ENCODE results near the gene OR10C1. TPM values are rescaled to one million over a fixed set of nuclear protein-coding genes. Genes with fewer than 3 reads are reported as not detected.

The OR10C1 gene
- total and polyA plus RNA-seq, 10 of the 15 experiments (the other 5 are each of a cell fraction or from before 2014, with no cell fraction given): not detected

DNA sequence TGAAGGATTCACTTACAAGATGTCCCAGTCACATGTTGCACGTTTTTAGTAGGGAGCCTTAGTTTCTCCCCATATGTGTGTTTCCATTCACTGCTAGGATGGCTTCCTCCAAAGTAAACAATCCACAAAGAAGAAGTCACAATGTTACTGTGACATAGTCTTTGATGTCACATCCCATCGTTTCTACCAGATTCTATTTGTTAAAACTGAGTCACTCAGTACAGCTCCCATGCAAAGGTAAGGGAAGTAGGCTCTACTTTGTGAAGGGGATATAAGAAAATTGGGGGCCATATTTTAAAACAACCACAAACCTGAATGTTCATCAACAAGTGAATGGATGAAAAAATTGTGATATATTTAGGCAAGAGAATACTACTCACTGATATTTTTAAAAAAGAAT lies 17.9 kb downstream of the OR10C1 start, which contains the start of the genes OR11A1 and OR2H1:
Gene OR11A1 (minus strand): TSS at position 101 of the 400 bp plus-strand sequence. CDS start 29,430 bp downstream, outside the sequence.
Gene OR2H1 (plus strand): TSS at position 185 of the 400 bp plus-strand sequence. CDS start 4,615 bp downstream, outside the sequence.
- FAIRE-seq: no peak
- RAD21 ChIA-PET (ENCODE audit: unreplicated experiment): no interaction called here
- Histone ChIP-seq H3K9ac (ENCODE audit: control insufficient read depth, insufficient read depth, low read length) (no peak within 1 kb of the TSS), H3K79me2 (ENCODE audit: control insufficient read depth, insufficient read depth, low read length) (no peaks in the 10 kb centered on the region), H3K9me3 (replicated peaks; ENCODE audit: control insufficient read depth, insufficient read depth, low read length) (no peaks in the 10 kb centered on the region), H3K4me3 (no peak within 1 kb of the TSS), H3K4me2 (ENCODE audit: control insufficient read depth, insufficient read depth) (no peak within 1 kb of the TSS), H4K20me1 (ENCODE audit: control insufficient read depth, insufficient read depth) (no peaks in the 10 kb centered on the region), H3K36me3 (ENCODE audit: control insufficient read depth in 2 of 2, insufficient read depth in 2 of 2, low read length in 1 of 2) (no peaks in the 10 kb centered on the region), H3K27ac (ENCODE audit: control insufficient read depth, insufficient read depth) (no peak within 1 kb of the TSS), H2AFZ (ENCODE audit: control insufficient read depth, low read depth, low read length) (no peak within 1 kb of the TSS), H3K4me1 (ENCODE audit: control insufficient read depth, insufficient read depth, low read length) (no peaks in the 10 kb centered on the region), H3K27me3 (replicated peaks in 1 of 2; ENCODE audit: control insufficient read depth in 2 of 2, insufficient read depth in 2 of 2, low read length in 1 of 2) (0 out of 4 replicates have a peak, but pooled peaks cover 0 to 1% of the 10 kb centered on the region in 2 experiments)
- no peak for DNase-seq (ENCODE audit: low read depth, low spot score)
- intact Hi-C loops (cut with micrococcal nuclease; ENCODE audit: unreplicated experiment) (no loop called here), in situ Hi-C loops (cut with MboI) (no loop called here)
- no peak for ATAC-seq
- TF ChIP-seq PAX5 (IDR thresholded peaks at IDR 0.05; ENCODE audit: borderline replicate concordance, low read depth, low read length) (no peak), KAT2A (conservative IDR thresholded peaks at IDR 0.05; ENCODE audit: control insufficient read depth, low read depth, low read length) (no peak), IKZF1 (conservative IDR thresholded peaks at IDR 0.05) (no peak), FOXK2 (IDR thresholded peaks at IDR 0.05) (no peak), SKIL (IDR thresholded peaks at IDR 0.05; ENCODE audit: low read depth, poor library complexity, severe bottlenecking) (no peak), ZNF622 (IDR thresholded peaks at IDR 0.05) (no peak), SMARCA5 (IDR thresholded peaks at IDR 0.05) (no peak), SREBF2 (IDR thresholded peaks at IDR 0.05; ENCODE audit: low read length) (no peak), MAX (IDR thresholded peaks at IDR 0.05; ENCODE audit: low read depth, low read length) (no peak), EP300 (IDR thresholded peaks at IDR 0.05; ENCODE audit: borderline replicate concordance in 1 of 2, control insufficient read depth in 1 of 2, low read depth in 2 of 2, low read length in 2 of 2) (no peak), RBBP5 (conservative IDR thresholded peaks at IDR 0.05) (no peak), BHLHE40 (IDR thresholded peaks at IDR 0.05; ENCODE audit: borderline replicate concordance in 1 of 2, low read depth in 2 of 2, low read length in 1 of 2) (no peak), ATF7 (IDR thresholded peaks at IDR 0.05; ENCODE audit: low read depth) (no peak), SIX5 (IDR thresholded peaks at IDR 0.05; ENCODE audit: low read depth, low read length, severe bottlenecking) (no peak), TCF3 (IDR thresholded peaks at IDR 0.05; ENCODE audit: borderline replicate concordance, insufficient read depth, low read depth, low read length) (no peak), POU2F2 (IDR thresholded peaks at IDR 0.05; ENCODE audit: borderline replicate concordance, low read depth, low read length) (no peak), MEF2A (IDR thresholded peaks at IDR 0.05; ENCODE audit: insufficient read depth, low read depth, low read length) (no peak), USF1 (IDR thresholded peaks at IDR 0.05; ENCODE audit: borderline replicate concordance, extremely low read length, insufficient read depth, low read depth, low read length) (no peak)
- TF ChIP-seq, protein P1, sequence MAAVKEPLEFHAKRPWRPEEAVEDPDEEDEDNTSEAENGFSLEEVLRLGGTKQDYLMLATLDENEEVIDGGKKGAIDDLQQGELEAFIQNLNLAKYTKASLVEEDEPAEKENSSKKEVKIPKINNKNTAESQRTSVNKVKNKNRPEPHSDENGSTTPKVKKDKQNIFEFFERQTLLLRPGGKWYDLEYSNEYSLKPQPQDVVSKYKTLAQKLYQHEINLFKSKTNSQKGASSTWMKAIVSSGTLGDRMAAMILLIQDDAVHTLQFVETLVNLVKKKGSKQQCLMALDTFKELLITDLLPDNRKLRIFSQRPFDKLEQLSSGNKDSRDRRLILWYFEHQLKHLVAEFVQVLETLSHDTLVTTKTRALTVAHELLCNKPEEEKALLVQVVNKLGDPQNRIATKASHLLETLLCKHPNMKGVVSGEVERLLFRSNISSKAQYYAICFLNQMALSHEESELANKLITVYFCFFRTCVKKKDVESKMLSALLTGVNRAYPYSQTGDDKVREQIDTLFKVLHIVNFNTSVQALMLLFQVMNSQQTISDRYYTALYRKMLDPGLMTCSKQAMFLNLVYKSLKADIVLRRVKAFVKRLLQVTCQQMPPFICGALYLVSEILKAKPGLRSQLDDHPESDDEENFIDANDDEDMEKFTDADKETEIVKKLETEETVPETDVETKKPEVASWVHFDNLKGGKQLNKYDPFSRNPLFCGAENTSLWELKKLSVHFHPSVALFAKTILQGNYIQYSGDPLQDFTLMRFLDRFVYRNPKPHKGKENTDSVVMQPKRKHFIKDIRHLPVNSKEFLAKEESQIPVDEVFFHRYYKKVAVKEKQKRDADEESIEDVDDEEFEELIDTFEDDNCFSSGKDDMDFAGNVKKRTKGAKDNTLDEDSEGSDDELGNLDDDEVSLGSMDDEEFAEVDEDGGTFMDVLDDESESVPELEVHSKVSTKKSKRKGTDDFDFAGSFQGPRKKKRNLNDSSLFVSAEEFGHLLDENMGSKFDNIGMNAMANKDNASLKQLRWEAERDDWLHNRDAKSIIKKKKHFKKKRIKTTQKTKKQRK (IDR thresholded peaks at IDR 0.05; ENCODE audit: low read depth, low read length): no peak
- POLR2A ChIA-PET: no interaction called here
- no TSS peak for BruUV-seq (replicated peaks)
- SMC1A ChIA-PET (ENCODE audit: uncharacterized antibody, unreplicated experiment): no interaction called here
- CTCF ChIA-PET: no interaction called here
- 0% methylated on average over 2 of the region's 2 CpGs for WGBS (ENCODE audit: insufficient coverage, insufficient replicate concordance, low lambda C conversion rate, missing lambda C conversion rate)
